Muscle of leg (tissue), 11 donors: ENCODE results near the gene TCEA2. TPM values are rescaled to one million over a fixed set of nuclear protein-coding genes. Genes with fewer than 3 reads are reported as not detected.
A peak's percentile ranks its signal among the peaks of the same experiment; 100 is the strongest.

Experiments
- DNase-seq: peaks from one replicate; pipeline ENCODE4 v3.0.0; 2013
- H3K27ac ChIP-seq: one replicate; pipeline ENCODE4 v1.5.1; 2013; ENCODE audit warnings: mild to moderate bottlenecking, low read length, control low read depth
- H3K27me3 ChIP-seq: one replicate; pipeline ENCODE4 v1.6.1; 2013; ENCODE audit warnings: low read length; ENCODE audit not compliant: control insufficient read depth, insufficient read depth
- H3K36me3 ChIP-seq: one replicate; pipeline ENCODE4 v1.6.1; 2013; ENCODE audit warnings: low read length; ENCODE audit not compliant: control insufficient read depth, insufficient read depth
- H3K4me1 ChIP-seq: one replicate; pipeline ENCODE4 v1.6.1; 2013; ENCODE audit warnings: low read length; ENCODE audit not compliant: control insufficient read depth, insufficient read depth
- H3K4me3 ChIP-seq: one replicate; pipeline ENCODE4 v1.5.1; 2013; ENCODE audit warnings: low read length, control low read depth
- H3K9me3 ChIP-seq: replicated peaks from 2 replicates; pipeline ENCODE4 v1.6.1; 2013; ENCODE audit warnings: low read depth, low read length; ENCODE audit not compliant: control insufficient read depth
- WGBS: methylation state at CpG from one replicate; pipeline ENCODE4 v1.1.5; 2013; ENCODE audit warnings: missing lambda C conversion rate; ENCODE audit not compliant: insufficient coverage; 5-methylcytosine and 5-hydroxymethylcytosine counted together
- polyA plus RNA-seq, 8 donors: library from polyadenylated mRNA; unstranded; fragments of 120-200 nt; gene quantifications; one replicate each; pipeline versions ENCODE4 v1.2.1 to v1.2.3, GENCODE V29; 2013; ENCODE audit warnings: inconsistent platforms in 1 of 8, low replicate concordance in 1 of 8; ENCODE audit not compliant: insufficient read length in 8 of 8, insufficient read depth in 1 of 8
- total RNA-seq: library from RNA; stranded (reverse); fragments of 120-200 nt; gene quantifications from one replicate; pipeline ENCODE4 v1.2.4, GENCODE V29; 2013

Gene TCEA2
- total and polyA plus RNA-seq, 9 donors: 24.6 to 60.1 (median 46.8) TPM

GRCh38 chr20:64071341-64072332, 8.6 kb downstream of the TCEA2 start:
- H3K27ac ChIP-seq: no peak overlapping the region
- WGBS: 82% methylated on average over 29 of the region's 30 CpGs

GRCh38 chr20:64072498-64073063, 9.6 kb downstream of the TCEA2 start:
- 77% methylated on average over 10 of the region's 14 CpGs for WGBS
- H3K27me3 ChIP-seq: no peaks in the 10 kb centered on the region
- H3K27ac ChIP-seq: no peak overlapping the region
- peaks cover 44% of the 10 kb centered on the region for H3K36me3 ChIP-seq
- H3K9me3 ChIP-seq: no peaks in the 10 kb centered on the region
- DNase-seq: no peak
- H3K4me1 ChIP-seq: peaks cover 2% of the 10 kb centered on the region
- H3K4me3 ChIP-seq: no peak overlapping the region

More at GRCh38 chr20:64071341-64072332, 8.6 kb downstream of the TCEA2 start:
- no peaks in the 10 kb centered on the region for H3K27me3 ChIP-seq
- H3K4me3 ChIP-seq: no peak overlapping the region
- H3K9me3 ChIP-seq: no peaks in the 10 kb centered on the region
- DNase-seq: no peak
- H3K4me1 ChIP-seq: peaks cover 2% of the 10 kb centered on the region
- peaks cover 44% of the 10 kb centered on the region for H3K36me3 ChIP-seq

GRCh38 chr20:64073476-64074183, 10.6 kb downstream of the TCEA2 start:
- Histone ChIP-seq H3K4me3 (no peak overlapping the region), H3K4me1 (peaks cover 10% of the 10 kb centered on the region), H3K27ac (no peak overlapping the region), H3K36me3 (peaks cover 40% of the 10 kb centered on the region), H3K9me3 (no peaks in the 10 kb centered on the region), H3K27me3 (no peaks in the 10 kb centered on the region)
- no peak for DNase-seq
- WGBS: 84% methylated on average over 33 of the region's 37 CpGs

- Histone ChIP-seq H3K27me3 (no peaks in the 10 kb centered on the region), H3K36me3 (peaks cover 37% of the 10 kb centered on the region), H3K9me3 (no peaks in the 10 kb centered on the region), H3K27ac (no peak overlapping the region), H3K4me3 (no peak overlapping the region), H3K4me1 (peaks cover 16% of the 10 kb centered on the region)
- 82% methylated on average over 28 of the region's 28 CpGs for WGBS
- DNase-seq: no peak
Observed at GRCh38 chr20:64074184-64074789, 11.3 kb downstream of the TCEA2 start.

GRCh38 chr20:64074963-64075362, 12.0 kb downstream of the TCEA2 start:
- Histone ChIP-seq H3K27ac (no peak overlapping the region), H3K9me3 (no peaks in the 10 kb centered on the region), H3K36me3 (peaks cover 33% of the 10 kb centered on the region), H3K27me3 (no peaks in the 10 kb centered on the region), H3K4me1 (peaks cover 16% of the 10 kb centered on the region), H3K4me3 (no peak overlapping the region)
- DNase-seq: no peak
- WGBS: 87% methylated on average over 8 of the region's 8 CpGs

- Histone ChIP-seq H3K4me3 (no peak overlapping the region), H3K27me3 (no peaks in the 10 kb centered on the region), H3K9me3 (no peaks in the 10 kb centered on the region), H3K36me3 (peaks cover 27% of the 10 kb centered on the region), H3K27ac (no peak overlapping the region), H3K4me1 (peaks cover 20% of the 10 kb centered on the region)
- DNase-seq: no peak
- 82% methylated on average over 7 of the region's 12 CpGs for WGBS
Observed at GRCh38 chr20:64075556-64075955, 12.6 kb downstream of the TCEA2 start.

- Histone ChIP-seq H3K4me3 (no peak overlapping the region), H3K36me3 (peaks cover 23% of the 10 kb centered on the region), H3K27ac (no peak overlapping the region), H3K4me1 (peaks cover 20% of the 10 kb centered on the region), H3K9me3 (no peaks in the 10 kb centered on the region), H3K27me3 (peaks cover 3% of the 10 kb centered on the region)
- DNase-seq: no peak
- 85% methylated on average over 9 of the region's 22 CpGs for WGBS
Observed at GRCh38 chr20:64076061-64076997, 13.3 kb downstream of the TCEA2 start.

- peak overlapping the region; percentile 15 for H3K4me3 ChIP-seq
- no peak overlapping the region for H3K27ac ChIP-seq
- H3K4me1 ChIP-seq: peaks cover 22% of the 10 kb centered on the region
- no peaks in the 10 kb centered on the region for H3K9me3 ChIP-seq
- peak; percentile 50 for DNase-seq
- H3K27me3 ChIP-seq: peaks cover 8% of the 10 kb centered on the region
- WGBS: 80% methylated on average over 4 of the region's 8 CpGs
- H3K36me3 ChIP-seq: peaks cover 16% of the 10 kb centered on the region
Observed at GRCh38 chr20:64077094-64077493, 14.1 kb downstream of the TCEA2 start.

GRCh38 chr20:64077541-64077875, 14.5 kb downstream of the TCEA2 start:
- peaks cover 26% of the 10 kb centered on the region for H3K4me1 ChIP-seq
- no peaks in the 10 kb centered on the region for H3K9me3 ChIP-seq
- H3K27me3 ChIP-seq: peaks cover 12% of the 10 kb centered on the region
- DNase-seq: peak; percentile 13
- peak overlapping the region; percentile 15 for H3K4me3 ChIP-seq
- 72% methylated on average over 7 of the region's 7 CpGs for WGBS
- H3K27ac ChIP-seq: no peak overlapping the region
- H3K36me3 ChIP-seq: peaks cover 12% of the 10 kb centered on the region
